SK-N-SH (cell line): Measurements from ENCODE around the gene ARHGAP6. TPM values are rescaled to one million over a fixed set of nuclear protein-coding genes. Genes with fewer than 3 reads are reported as not detected.

Experiments used
- CTCF ChIA-PET: fragments of 300-600, 350-600 bp; formaldehyde crosslinking; extraction: SDS; loops from one replicate; lab custom pipeline; 2021; lab: Yijun Ruan, JAX
- POLR2A ChIA-PET: fragments of 350-600 bp; sonication (Branson Sonifier 250); formaldehyde crosslinking; extraction: SDS; loops from one replicate; lab custom pipeline; 2020; ENCODE audit warnings: antibody characterized with exemption, inconsistent platforms; lab: Yijun Ruan, JAX
- DNase-seq: peaks from one replicate; pipeline ENCODE4 v3.0.0; 2012
- H2AFZ ChIP-seq: fragments of 200-600 bp; sonication (generic); 2 replicates; pipeline ENCODE4 v1.8.1; 2016; ENCODE audit warnings: antibody characterized with exemption, mild to moderate bottlenecking, low read depth
- H3F3A ChIP-seq: fragments of 200-600 bp; sonication (generic); replicated peaks from 2 replicates; pipeline ENCODE3; 2016; ENCODE audit warnings: antibody characterized with exemption, mild to moderate bottlenecking; ENCODE audit not compliant: insufficient read depth
- H3K27ac ChIP-seq, 2 experiments: fragments of 200-500 bp in 1 of 2; fragments of 200-600 bp in 1 of 2; sonication (Bioruptor generic) in 1 of 2; sonication (generic), shearing (Covaris generic) in 1 of 2; 2 replicates each; pipeline versions ENCODE4 v1.5.1 to v1.6.1; 2014 to 2016; ENCODE audit warnings: low read depth in 2 of 2, inconsistent platforms in 1 of 2, low read length in 1 of 2, mild to moderate bottlenecking in 1 of 2, mixed read lengths in 1 of 2
- H3K27me3 ChIP-seq: fragments of 200-600 bp; sonication (generic), shearing (Covaris generic); 2 replicates; pipeline ENCODE4 v1.6.1; 2016; ENCODE audit warnings: mixed run types; ENCODE audit not compliant: insufficient read depth
- H3K36me3 ChIP-seq, 2 experiments: fragments of 200-500 bp in 1 of 2; fragments of 200-600 bp in 1 of 2; sonication (Bioruptor generic) in 1 of 2; sonication (generic) in 1 of 2; replicated peaks in 1 of 2; 2 replicates each; pipeline versions ENCODE3 to v1.5.1; 2014 to 2016; ENCODE audit warnings: low read length in 1 of 2, mild to moderate bottlenecking in 1 of 2; ENCODE audit not compliant: insufficient read depth in 2 of 2, control insufficient read depth in 1 of 2
- H3K4me1 ChIP-seq, 2 experiments: fragments of 200-500 bp in 1 of 2; fragments of 200-600 bp in 1 of 2; sonication (Bioruptor generic) in 1 of 2; sonication (generic), shearing (Covaris generic) in 1 of 2; 2 replicates each; pipeline versions ENCODE4 v1.5.1 to v1.6.1; 2014 to 2016; ENCODE audit warnings: low read depth in 1 of 2, low read length in 1 of 2, mixed run types in 1 of 2; ENCODE audit not compliant: insufficient read depth in 2 of 2, control insufficient read depth in 1 of 2
- H3K4me2 ChIP-seq: fragments of 200-600 bp; sonication (generic), shearing (Covaris generic); 2 replicates; pipeline ENCODE4 v1.6.1; 2017; ENCODE audit warnings: mixed run types
- H3K4me3 ChIP-seq, 2 experiments: fragments of 200-500 bp in 1 of 2; fragments of 200-600 bp in 1 of 2; sonication (Bioruptor generic) in 1 of 2; sonication (generic), shearing (Covaris generic) in 1 of 2; 2 replicates each; pipeline versions ENCODE4 v1.5.1 to v1.8.1; 2014 to 2016; ENCODE audit warnings: low read depth in 2 of 2, inconsistent platforms in 1 of 2, low read length in 1 of 2, mild to moderate bottlenecking in 1 of 2, mixed read lengths in 1 of 2, moderate library complexity in 1 of 2
- H3K79me2 ChIP-seq: fragments of 200-600 bp; sonication (generic); 2 replicates; pipeline ENCODE4 v1.8.1; 2017; ENCODE audit warnings: mild to moderate bottlenecking; ENCODE audit not compliant: insufficient read depth
- H3K9ac ChIP-seq: fragments of 200-600 bp; sonication (generic); 2 replicates; pipeline ENCODE4 v1.6.1; 2017; ENCODE audit warnings: mixed run types
- H3K9me2 ChIP-seq: fragments of 200-600 bp; sonication (generic); 2 replicates; pipeline ENCODE4 v1.6.1; 2017; ENCODE audit warnings: mixed run types
- H3K9me3 ChIP-seq: fragments of 200-600 bp; sonication (generic); 2 replicates; pipeline ENCODE4 v1.6.1; 2017; ENCODE audit warnings: mixed run types, mild to moderate bottlenecking, moderate library complexity
- H4K20me1 ChIP-seq: fragments of 200-600 bp; sonication (generic); 2 replicates; pipeline ENCODE4 v1.6.1; 2017; ENCODE audit warnings: mild to moderate bottlenecking, mixed run types; ENCODE audit not compliant: insufficient read depth
- CHD2 ChIP-seq: fragments of 150-350 bp; IDR thresholded peaks from 2 replicates; pipeline ENCODE4 v1.6.1; 2018; ENCODE audit warnings: low read length; ENCODE audit not compliant: partially characterized antibody
- EP300 ChIP-seq, 2 experiments: IDR thresholded peaks; 2 replicates each; pipeline versions ENCODE4 v1.4.0 to v1.6.1; 2012; ENCODE audit warnings: borderline replicate concordance in 1 of 2, low read depth in 1 of 2, low read length in 1 of 2
- FOSL2 ChIP-seq: IDR thresholded peaks from 2 replicates; pipeline ENCODE4 v1.4.0; 2012; ENCODE audit warnings: low read depth, mild to moderate bottlenecking, moderate library complexity, borderline replicate concordance
- FOXJ3 ChIP-seq: sonication (generic); formaldehyde crosslinking; IDR thresholded peaks from 2 replicates; pipeline ENCODE4 v1.5.1; 2020; ENCODE audit warnings: mild to moderate bottlenecking, missing genetic modification reagents
- GABPA ChIP-seq: IDR thresholded peaks from 2 replicates; pipeline ENCODE4 v1.4.0; 2012; ENCODE audit warnings: low read depth, mild to moderate bottlenecking
- GATA2 ChIP-seq: sonication (generic); formaldehyde crosslinking; IDR thresholded peaks from 2 replicates; pipeline ENCODE4 v1.5.0; 2020; ENCODE audit warnings: mild to moderate bottlenecking, missing genetic modification reagents
- JUND ChIP-seq: IDR thresholded peaks from 2 replicates; pipeline ENCODE4 v1.4.0; 2012
- MXI1 ChIP-seq: IDR thresholded peaks from 2 replicates; pipeline ENCODE4 v1.6.1; 2012; ENCODE audit warnings: mild to moderate bottlenecking, low read depth, low read length, improper control_type of control experiment
- NFIC ChIP-seq: IDR thresholded peaks from 2 replicates; pipeline ENCODE4 v1.4.0; 2012; ENCODE audit warnings: borderline replicate concordance
- PBX3 ChIP-seq: IDR thresholded peaks from 2 replicates; pipeline ENCODE4; 2012
- POLR2AphosphoS5 ChIP-seq: IDR thresholded peaks from 2 replicates; pipeline ENCODE4 v1.6.1; 2012; ENCODE audit warnings: low read depth, low read length
- RCOR1 ChIP-seq: fragments of 150-350 bp; IDR thresholded peaks from 2 replicates; pipeline ENCODE4 v1.6.1; 2017; ENCODE audit warnings: antibody characterized with exemption, low read length
- RFX5 ChIP-seq: IDR thresholded peaks from 2 replicates; pipeline ENCODE4 v1.6.1; 2012; ENCODE audit warnings: mild to moderate bottlenecking, improper control_type of control experiment, low read length
- RXRA ChIP-seq: IDR thresholded peaks from 2 replicates; pipeline ENCODE4 v1.4.0; 2012; ENCODE audit warnings: low read depth, mild to moderate bottlenecking, borderline replicate concordance
- SMC3 ChIP-seq: IDR thresholded peaks from 2 replicates; pipeline ENCODE4 v1.6.1; 2012; ENCODE audit warnings: low read depth, low read length, improper control_type of control experiment
- YY1 ChIP-seq: IDR thresholded peaks from 2 replicates; pipeline ENCODE4 v1.4.0; 2012; ENCODE audit warnings: low read depth, mild to moderate bottlenecking
- WGBS: methylation state at CpG from one replicate; pipeline ENCODE4 v1.1.6; 2017; ENCODE audit warnings: low lambda C conversion rate; 5-methylcytosine and 5-hydroxymethylcytosine counted together
- polyA plus RNA-seq, 3 experiments: library from polyadenylated mRNA; depleted of rRNA; stranded (reverse); fragments of >200 nt; gene quantifications; 2 replicates each; pipeline ENCODE4 v1.2.3, GENCODE V29; 2012
- TF ChIP-seq, protein P1 (sequence below): IDR thresholded peaks from 2 replicates; pipeline ENCODE4 v1.4.0; 2012; ENCODE audit warnings: low read depth, borderline replicate concordance
- TF ChIP-seq, protein P2 (sequence below): IDR thresholded peaks from 2 replicates; pipeline ENCODE4 v1.6.1; 2012; ENCODE audit warnings: mild to moderate bottlenecking, low read depth, low read length, moderate library complexity

Gene ARHGAP6
- polyA plus RNA-seq, 1 of the 3 experiments (the other 2 are of a cell fraction), result 0.16 TPM

DNA sequence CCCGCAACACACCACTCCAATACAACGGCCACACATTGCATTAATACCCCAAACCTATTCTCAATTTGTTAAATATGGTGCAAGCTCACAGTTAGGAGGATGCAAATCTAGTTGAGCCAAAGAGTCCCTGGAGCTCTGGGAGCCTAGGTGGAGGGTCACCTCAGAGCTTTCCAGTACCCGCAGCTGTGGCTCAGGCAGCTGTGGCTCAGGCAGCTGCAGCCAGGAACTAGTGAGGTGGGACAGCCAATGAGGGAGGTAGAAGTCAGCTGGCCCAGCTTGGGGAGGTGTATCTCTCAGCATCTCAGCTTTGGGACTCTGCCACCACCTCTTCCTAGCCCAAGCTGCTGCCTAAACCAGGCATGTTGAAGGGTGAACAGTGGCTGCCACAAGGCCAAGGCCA lies 36.7 kb upstream of the ARHGAP6 start:
- 37% methylated on average over 3 of the region's 3 CpGs for WGBS

More for the DNA sequence above, 36.7 kb upstream of the ARHGAP6 start:
- no peaks in the 10 kb centered on the region for H3K9me3 ChIP-seq
- H3K4me2 ChIP-seq, result no peak overlapping the region
- H3K4me3 ChIP-seq, result no peak overlapping the region
- H3F3A ChIP-seq, result no peaks in the 10 kb centered on the region
- H3K27me3 ChIP-seq, result no peaks in the 10 kb centered on the region; the same call in 1 of the 2 replicates
- no peaks in the 10 kb centered on the region for H3K4me1 ChIP-seq
- CTCF ChIA-PET, result interaction anchor here (1.1 kb wide), 1 partner anchor 36 kb away, joined by 3 read pairs; no protein-coding TSS in a partner anchor
- no peaks in the 10 kb centered on the region for H3K36me3 ChIP-seq
- no peak for DNase-seq
- POLR2A ChIA-PET, result no interaction called here
- H3K9me2 ChIP-seq, result no peaks in the 10 kb centered on the region
- no peak overlapping the region for H3K27ac ChIP-seq
- no peaks in the 10 kb centered on the region for H4K20me1 ChIP-seq
- no peak overlapping the region for H2AFZ ChIP-seq
- no peaks in the 10 kb centered on the region for H3K79me2 ChIP-seq
- TF ChIP-seq RFX5 (no peak), RCOR1 (no peak), GATA2 (no peak), FOXJ3 (CRISPR knock-in tag) (no peak), RXRA (no peak), PBX3 (no peak), MXI1 (no peak), NFIC (no peak), JUND (no peak), FOSL2 (no peak), SMC3 (no peak), GABPA (no peak), CHD2 (no peak), EP300 (IDR thresholded peaks at IDR 0.05; ENCODE audit: borderline replicate concordance in 1 of 2, low read depth in 1 of 2, low read length in 1 of 2) (no peak), YY1 (no peak), POLR2AphosphoS5 (no peak)
- TF ChIP-seq, protein P1, sequence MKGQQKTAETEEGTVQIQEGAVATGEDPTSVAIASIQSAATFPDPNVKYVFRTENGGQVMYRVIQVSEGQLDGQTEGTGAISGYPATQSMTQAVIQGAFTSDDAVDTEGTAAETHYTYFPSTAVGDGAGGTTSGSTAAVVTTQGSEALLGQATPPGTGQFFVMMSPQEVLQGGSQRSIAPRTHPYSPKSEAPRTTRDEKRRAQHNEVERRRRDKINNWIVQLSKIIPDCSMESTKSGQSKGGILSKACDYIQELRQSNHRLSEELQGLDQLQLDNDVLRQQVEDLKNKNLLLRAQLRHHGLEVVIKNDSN, result no peak
- TF ChIP-seq, protein P2, sequence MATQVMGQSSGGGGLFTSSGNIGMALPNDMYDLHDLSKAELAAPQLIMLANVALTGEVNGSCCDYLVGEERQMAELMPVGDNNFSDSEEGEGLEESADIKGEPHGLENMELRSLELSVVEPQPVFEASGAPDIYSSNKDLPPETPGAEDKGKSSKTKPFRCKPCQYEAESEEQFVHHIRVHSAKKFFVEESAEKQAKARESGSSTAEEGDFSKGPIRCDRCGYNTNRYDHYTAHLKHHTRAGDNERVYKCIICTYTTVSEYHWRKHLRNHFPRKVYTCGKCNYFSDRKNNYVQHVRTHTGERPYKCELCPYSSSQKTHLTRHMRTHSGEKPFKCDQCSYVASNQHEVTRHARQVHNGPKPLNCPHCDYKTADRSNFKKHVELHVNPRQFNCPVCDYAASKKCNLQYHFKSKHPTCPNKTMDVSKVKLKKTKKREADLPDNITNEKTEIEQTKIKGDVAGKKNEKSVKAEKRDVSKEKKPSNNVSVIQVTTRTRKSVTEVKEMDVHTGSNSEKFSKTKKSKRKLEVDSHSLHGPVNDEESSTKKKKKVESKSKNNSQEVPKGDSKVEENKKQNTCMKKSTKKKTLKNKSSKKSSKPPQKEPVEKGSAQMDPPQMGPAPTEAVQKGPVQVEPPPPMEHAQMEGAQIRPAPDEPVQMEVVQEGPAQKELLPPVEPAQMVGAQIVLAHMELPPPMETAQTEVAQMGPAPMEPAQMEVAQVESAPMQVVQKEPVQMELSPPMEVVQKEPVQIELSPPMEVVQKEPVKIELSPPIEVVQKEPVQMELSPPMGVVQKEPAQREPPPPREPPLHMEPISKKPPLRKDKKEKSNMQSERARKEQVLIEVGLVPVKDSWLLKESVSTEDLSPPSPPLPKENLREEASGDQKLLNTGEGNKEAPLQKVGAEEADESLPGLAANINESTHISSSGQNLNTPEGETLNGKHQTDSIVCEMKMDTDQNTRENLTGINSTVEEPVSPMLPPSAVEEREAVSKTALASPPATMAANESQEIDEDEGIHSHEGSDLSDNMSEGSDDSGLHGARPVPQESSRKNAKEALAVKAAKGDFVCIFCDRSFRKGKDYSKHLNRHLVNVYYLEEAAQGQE, result no peak
- H3K9ac ChIP-seq, result no peak overlapping the region
